ENCODE data around the gene STON2. TPM values are rescaled to one million over a fixed set of nuclear protein-coding genes. Genes with fewer than 3 reads are reported as not detected.

Gene STON2
- total RNA-seq, 3 donors from 2014 or later (not counting 1 experiment from before 2014, with no cell fraction given): 1.7 to 4.8 (median 3.8) TPM

GRCh38 chr14:81272317-81272716, 127.8 kb downstream of the STON2 start:
- Histone ChIP-seq H3K27ac (ENCODE audit: low read length) (no peak overlapping the region), H3K4me3 (ENCODE audit: low read length) (no peak overlapping the region), H3K9me3 (ENCODE audit: control insufficient read depth, insufficient read depth, low read length) (no peaks in the 10 kb centered on the region), H3K36me3 (ENCODE audit: control insufficient read depth, insufficient read depth, low read length) (no peaks in the 10 kb centered on the region), H3K27me3 (ENCODE audit: control insufficient read depth, insufficient read depth, low read length) (no peaks in the 10 kb centered on the region), H3K4me1 (ENCODE audit: control insufficient read depth, insufficient read depth, low read length) (no peaks in the 10 kb centered on the region)
- Mint-ChIP-seq H3K9me3 (no peaks in the 10 kb centered on the region), H3K4me1 (no peaks in the 10 kb centered on the region), H3K36me3 (no peaks in the 10 kb centered on the region), H3K27me3 (ENCODE audit: low read depth in 2 of 2) (peaks cover 2 to 8% of the 10 kb centered on the region in 2 donors), H3K27ac (no peak overlapping the region), H3K4me3 (no peak overlapping the region)
- no peak for TF ChIP-seq CTCF (IDR thresholded peaks at IDR 0.05)
- no peak for ATAC-seq
- 100% methylated on average over 1 of the region's 2 CpGs for WGBS (ENCODE audit: insufficient coverage)
- intact Hi-C loops (cut with micrococcal nuclease): no loop called here
- DNase-seq: no peak

- H3K27ac ChIP-seq (ENCODE audit: low read length): no peak overlapping the region
- no peaks in the 10 kb centered on the region for H3K27me3 ChIP-seq (ENCODE audit: control insufficient read depth, insufficient read depth, low read length)
- no peak for DNase-seq
- H3K9me3 Mint-ChIP-seq: no peaks in the 10 kb centered on the region
- ATAC-seq: no peak
- 82% methylated on average over 3 of the region's 3 CpGs for WGBS (ENCODE audit: insufficient coverage)
- no peaks in the 10 kb centered on the region for H3K9me3 ChIP-seq (ENCODE audit: control insufficient read depth, insufficient read depth, low read length)
- no peak overlapping the region for H3K27ac Mint-ChIP-seq
- no peaks in the 10 kb centered on the region for H3K36me3 ChIP-seq (ENCODE audit: control insufficient read depth, insufficient read depth, low read length)
- H3K27me3 Mint-ChIP-seq (ENCODE audit: low read depth in 2 of 2): peaks cover 2 to 18% of the 10 kb centered on the region in 2 donors
- no peak overlapping the region for H3K4me3 ChIP-seq (ENCODE audit: low read length)
- no peaks in the 10 kb centered on the region for H3K36me3 Mint-ChIP-seq
- H3K4me1 Mint-ChIP-seq: no peaks in the 10 kb centered on the region
- no peak for TF ChIP-seq CTCF (IDR thresholded peaks at IDR 0.05)
- intact Hi-C loops (cut with micrococcal nuclease): loop anchor here (1.0 kb wide), 2 partner anchors 183 to 194 kb away; no protein-coding TSS in a partner anchor
- H3K4me1 ChIP-seq (ENCODE audit: control insufficient read depth, insufficient read depth, low read length): no peaks in the 10 kb centered on the region
- no peak overlapping the region for H3K4me3 Mint-ChIP-seq
These were observed 130.1 kb downstream of the STON2 start for GRCh38 chr14:81269979-81270375.

- H3K9me3 ChIP-seq (ENCODE audit: control insufficient read depth, insufficient read depth, low read length): no peaks in the 10 kb centered on the region
- ATAC-seq: peak; percentile 54 to 74 (median 71)
- H3K4me1 ChIP-seq (ENCODE audit: control insufficient read depth, insufficient read depth, low read length): no peaks in the 10 kb centered on the region
- H3K27me3 ChIP-seq (ENCODE audit: control insufficient read depth, insufficient read depth, low read length): no peaks in the 10 kb centered on the region
- H3K4me3 ChIP-seq (ENCODE audit: low read length): no peak overlapping the region
- 59% methylated on average over 7 of the region's 7 CpGs for WGBS (ENCODE audit: insufficient coverage)
- Mint-ChIP-seq H3K36me3 (no peaks in the 10 kb centered on the region), H3K27me3 (ENCODE audit: low read depth in 2 of 2) (peaks cover 2 to 18% of the 10 kb centered on the region in 2 donors), H3K27ac (no peak overlapping the region), H3K4me3 (no peak overlapping the region), H3K4me1 (no peaks in the 10 kb centered on the region), H3K9me3 (no peaks in the 10 kb centered on the region)
- H3K36me3 ChIP-seq (ENCODE audit: control insufficient read depth, insufficient read depth, low read length): no peaks in the 10 kb centered on the region
- intact Hi-C loops (cut with micrococcal nuclease): loop anchor here (1.0 kb wide), 2 partner anchors 184 to 195 kb away; no protein-coding TSS in a partner anchor
- H3K27ac ChIP-seq (ENCODE audit: low read length): no peak overlapping the region
- DNase-seq: peak in 1 of 2 donors; percentile 62
- peak; percentile 60 for TF ChIP-seq CTCF (IDR thresholded peaks at IDR 0.05)
These were observed 130.8 kb downstream of the STON2 start for GRCh38 chr14:81269100-81269978.
